OCI-LY7 (cell line): Measurements from ENCODE around the gene TTC36.

Experiments used
- CTCF ChIP-seq: fragments of 200-600 bp; sonication (generic); conservative IDR thresholded peaks from 2 replicates; pipeline ENCODE4 v1.5.1; 2014; ENCODE audit warnings: mild to moderate bottlenecking, antibody characterized with exemption, low read length, moderate library complexity, mixed read lengths
- EZH2phosphoT487 ChIP-seq: fragments of 200-600 bp; sonication (generic); IDR thresholded peaks from 2 replicates; pipeline ENCODE4 v1.6.1; 2018; ENCODE audit warnings: low read depth, borderline replicate concordance, mild to moderate bottlenecking, mixed run types, antibody characterized with exemption, low read length, moderate library complexity, mixed read lengths

- TF ChIP-seq CTCF (no peak), EZH2phosphoT487 (no peak)
These were observed 25.1 kb downstream of the TTC36 start for GRCh38 chr11:118552341-118552740.
